ENCODE measurements around the gene TCP1.

DNA sequence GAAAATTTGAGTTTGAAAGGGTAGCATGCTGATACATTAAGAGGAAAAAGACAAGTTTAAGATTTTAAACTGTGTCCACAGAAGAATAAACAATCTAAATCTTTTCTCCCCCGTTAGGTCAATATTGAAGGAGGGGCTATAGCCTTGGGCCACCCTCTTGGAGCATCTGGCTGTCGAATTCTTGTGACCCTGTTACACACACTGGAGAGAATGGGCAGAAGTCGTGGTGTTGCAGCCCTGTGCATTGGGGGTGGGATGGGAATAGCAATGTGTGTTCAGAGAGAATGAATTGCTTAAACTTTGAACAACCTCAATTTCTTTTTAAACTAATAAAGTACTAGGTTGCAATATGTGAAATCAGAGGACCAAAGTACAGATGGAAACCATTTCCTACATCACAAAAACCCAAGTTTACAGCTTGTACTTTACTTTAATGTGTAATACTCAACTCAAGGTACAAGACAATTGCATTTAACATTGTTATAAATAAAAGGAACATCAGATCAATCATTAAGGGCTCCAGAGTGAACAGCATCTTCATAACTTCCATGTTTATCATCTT, 10.8 kb downstream of the TCP1 start:
- no peak for TF ChIP-seq POLR2A (IDR thresholded peaks at IDR 0.05)
- TF ChIP-seq, protein P1, sequence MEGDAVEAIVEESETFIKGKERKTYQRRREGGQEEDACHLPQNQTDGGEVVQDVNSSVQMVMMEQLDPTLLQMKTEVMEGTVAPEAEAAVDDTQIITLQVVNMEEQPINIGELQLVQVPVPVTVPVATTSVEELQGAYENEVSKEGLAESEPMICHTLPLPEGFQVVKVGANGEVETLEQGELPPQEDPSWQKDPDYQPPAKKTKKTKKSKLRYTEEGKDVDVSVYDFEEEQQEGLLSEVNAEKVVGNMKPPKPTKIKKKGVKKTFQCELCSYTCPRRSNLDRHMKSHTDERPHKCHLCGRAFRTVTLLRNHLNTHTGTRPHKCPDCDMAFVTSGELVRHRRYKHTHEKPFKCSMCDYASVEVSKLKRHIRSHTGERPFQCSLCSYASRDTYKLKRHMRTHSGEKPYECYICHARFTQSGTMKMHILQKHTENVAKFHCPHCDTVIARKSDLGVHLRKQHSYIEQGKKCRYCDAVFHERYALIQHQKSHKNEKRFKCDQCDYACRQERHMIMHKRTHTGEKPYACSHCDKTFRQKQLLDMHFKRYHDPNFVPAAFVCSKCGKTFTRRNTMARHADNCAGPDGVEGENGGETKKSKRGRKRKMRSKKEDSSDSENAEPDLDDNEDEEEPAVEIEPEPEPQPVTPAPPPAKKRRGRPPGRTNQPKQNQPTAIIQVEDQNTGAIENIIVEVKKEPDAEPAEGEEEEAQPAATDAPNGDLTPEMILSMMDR (IDR thresholded peaks at IDR 0.05) = no peak
- no peak for TF ChIP-seq EP300 (IDR thresholded peaks at IDR 0.05)
